Limb (tissue), 2 donors: ENCODE measurements around the gene ADIG.

Experiments used
- DNase-seq, 2 donors: peaks; one replicate each; pipeline ENCODE4 v3.0.0-alpha.2; 2016; ENCODE audit errors: extremely low spot score in 2 of 2

ADIG gene

GRCh38 chr20:38601216-38602184 lies 20.5 kb downstream of the ADIG start, which contains the start of gene ARHGAP40:
ARHGAP40 (plus strand) TSS chr20:38601809.
- peak in 1 of 2 donors; percentile 41 for DNase-seq

DNA sequence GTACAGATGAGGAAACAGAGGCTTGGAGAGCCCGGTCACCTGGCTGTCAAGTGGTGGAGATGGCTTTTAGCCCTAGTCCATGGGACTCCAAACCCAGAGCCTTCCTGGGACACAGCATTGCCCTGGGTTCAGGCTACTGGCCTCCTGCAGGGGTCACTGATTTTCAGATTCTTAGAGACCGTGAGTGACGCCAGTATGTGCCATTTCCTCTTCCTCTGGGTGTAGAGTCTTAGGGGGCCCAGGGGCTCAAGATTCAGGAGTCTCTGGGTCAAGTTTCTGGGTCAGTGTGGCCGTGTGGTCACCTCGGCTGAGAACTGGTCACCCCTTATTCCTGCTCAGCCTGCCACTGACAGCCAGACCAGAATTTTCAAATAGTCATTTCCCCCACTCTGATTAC lies 21.2 kb downstream of the ADIG start:
- DNase-seq, result no peak

- no peak for DNase-seq
Observed at GRCh38 chr20:38603286-38603685, 22.3 kb downstream of the ADIG start.

DNA sequence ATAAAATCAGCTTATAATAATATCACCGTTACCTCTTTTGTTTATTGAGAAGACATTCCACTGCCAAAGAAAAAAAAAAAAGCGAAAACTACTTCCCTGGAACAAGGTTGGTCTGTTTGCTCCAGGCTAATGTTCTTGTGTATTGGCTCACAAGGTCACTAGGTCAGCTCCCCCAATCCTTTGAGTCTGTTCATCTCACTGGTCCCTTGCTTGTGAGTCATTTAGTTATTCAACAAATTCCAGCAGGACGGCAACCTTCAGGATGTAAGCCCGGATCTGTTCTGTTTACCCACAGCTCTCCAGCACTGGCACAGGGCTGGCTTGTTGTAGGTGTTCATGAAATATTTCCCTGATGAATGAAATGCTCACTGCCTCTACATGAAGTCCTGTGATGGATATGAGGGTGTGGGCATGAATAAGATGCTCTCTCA lies 23.9 kb downstream of the ADIG start:
- no peak for DNase-seq

DNA sequence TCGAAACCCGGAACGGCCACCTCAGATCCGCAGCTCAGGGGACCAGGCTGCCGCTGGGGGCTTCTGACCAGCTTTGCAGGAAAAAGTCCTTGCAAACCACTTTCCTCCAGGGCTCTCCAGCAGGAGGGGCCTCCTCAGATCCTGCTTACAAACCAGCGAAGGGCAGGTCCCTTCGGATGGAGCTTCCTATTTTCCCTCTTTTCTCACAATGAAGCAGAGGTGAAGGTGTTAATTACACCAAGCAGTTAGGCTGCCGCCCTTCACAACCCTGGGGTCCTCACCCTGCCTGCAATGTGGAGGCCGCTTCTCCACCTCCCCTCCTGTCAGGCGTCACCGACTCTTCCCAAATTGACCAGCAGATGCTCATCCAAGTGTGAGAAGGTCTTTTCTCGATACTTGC lies 26.4 kb downstream of the ADIG start:
- DNase-seq, result no peak

DNA sequence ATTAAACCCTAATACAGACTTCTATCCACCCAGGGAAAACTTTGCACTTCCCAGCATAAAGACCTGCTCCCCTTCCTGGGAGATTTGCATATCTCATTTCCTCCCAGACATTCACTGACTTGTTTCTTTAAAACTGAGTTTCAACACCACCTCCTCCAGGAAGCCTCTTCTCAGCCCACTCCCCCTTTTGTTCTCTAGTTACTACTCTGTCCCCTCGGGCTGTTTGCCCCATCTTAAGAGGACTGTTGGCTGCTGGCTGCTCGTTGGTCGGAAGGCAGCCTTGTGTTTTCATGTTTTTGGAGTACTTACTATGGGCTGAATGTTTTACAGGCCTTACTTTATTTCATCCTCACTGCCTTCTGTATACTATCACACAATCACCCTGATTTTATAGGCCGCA lies 27.2 kb downstream of the ADIG start:
- DNase-seq, result no peak

DNA sequence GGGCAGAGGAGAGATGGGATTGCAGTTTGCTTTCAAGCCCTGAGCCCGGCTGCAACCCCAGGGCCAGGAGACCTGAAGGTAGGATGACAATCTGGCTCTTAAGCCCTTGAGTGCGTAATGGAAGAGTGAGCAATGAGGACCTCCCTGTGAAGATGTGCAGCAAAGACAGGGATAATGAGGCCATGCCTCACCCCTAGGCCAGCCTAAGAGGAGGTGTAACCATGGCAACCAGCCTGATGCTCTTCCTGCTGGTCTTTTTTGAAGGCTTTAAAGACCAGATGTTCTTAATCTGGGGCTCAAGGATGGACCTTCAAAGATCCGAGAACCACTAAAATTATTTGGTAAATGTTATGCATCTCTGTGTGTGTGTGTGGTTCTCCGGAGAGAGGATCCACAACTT lies 28.8 kb downstream of the ADIG start:
- DNase-seq, result no peak

DNA sequence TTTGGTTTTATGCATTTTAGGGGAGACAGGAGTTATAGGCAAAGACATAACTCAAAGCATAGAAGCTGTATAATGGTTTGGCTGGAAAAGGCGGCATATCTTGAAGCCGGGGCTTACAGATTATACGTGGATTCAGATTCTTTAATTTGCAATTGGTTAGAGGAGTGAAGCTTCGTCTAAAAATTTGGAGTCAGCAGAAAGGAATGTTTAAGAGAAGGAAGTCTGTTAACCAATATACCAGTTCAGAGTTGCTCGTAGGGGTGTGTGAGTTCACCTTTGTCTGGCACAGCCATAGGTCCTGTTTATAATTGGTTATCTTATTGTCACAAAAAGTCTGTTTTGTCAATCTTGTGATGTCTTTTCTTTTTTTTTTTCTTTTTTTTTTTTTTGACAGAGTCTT lies 29.5 kb downstream of the ADIG start:
- no peak for DNase-seq

GRCh38 chr20:38612751-38613515 lies 31.9 kb downstream of the ADIG start:
- DNase-seq, result no peak

- DNase-seq, result no peak
Observed at GRCh38 chr20:38615283-38615682, 34.3 kb downstream of the ADIG start.

GRCh38 chr20:38616457-38616856 lies 35.5 kb downstream of the ADIG start:
- no peak for DNase-seq

DNA sequence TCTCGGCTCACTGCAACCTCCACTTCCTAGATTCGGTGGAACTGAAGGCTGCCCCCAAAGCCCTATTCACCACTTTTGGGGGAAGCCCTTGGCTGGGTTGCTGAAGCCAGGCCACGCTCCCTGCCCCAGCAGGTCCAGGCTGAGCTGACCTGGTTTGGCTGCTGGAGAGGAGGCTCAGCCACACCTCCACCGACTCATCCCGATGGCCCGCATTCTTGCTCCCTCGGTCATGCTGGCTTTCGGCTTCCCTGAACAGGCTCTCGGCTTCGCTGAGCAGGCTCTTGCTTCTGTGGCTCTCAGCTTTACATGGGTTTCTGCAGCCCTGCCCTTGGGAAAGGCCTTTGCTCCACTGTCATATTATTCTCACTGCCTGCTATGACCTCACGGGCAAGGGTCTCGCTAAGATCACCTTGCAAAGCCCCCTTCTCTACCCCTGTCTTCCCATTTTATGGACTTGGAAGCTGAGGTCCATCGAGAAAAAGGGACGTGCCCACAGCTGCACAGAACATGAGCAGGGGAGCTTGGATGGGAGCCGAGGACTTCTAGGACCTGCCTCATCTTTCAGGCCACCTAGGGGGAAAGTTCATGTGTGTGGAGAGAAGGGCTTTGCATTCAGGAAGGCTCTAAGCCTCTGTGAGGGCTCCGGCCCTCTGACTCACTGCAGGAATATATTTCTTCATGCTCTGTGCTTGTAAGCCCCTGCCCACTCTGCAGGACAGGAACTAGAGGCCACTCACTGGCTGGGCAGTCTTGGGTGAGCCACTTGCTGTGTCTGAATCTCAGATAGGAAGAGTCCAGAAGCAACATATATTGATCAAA lies 36.2 kb downstream of the ADIG start:
- no peak for DNase-seq

DNA sequence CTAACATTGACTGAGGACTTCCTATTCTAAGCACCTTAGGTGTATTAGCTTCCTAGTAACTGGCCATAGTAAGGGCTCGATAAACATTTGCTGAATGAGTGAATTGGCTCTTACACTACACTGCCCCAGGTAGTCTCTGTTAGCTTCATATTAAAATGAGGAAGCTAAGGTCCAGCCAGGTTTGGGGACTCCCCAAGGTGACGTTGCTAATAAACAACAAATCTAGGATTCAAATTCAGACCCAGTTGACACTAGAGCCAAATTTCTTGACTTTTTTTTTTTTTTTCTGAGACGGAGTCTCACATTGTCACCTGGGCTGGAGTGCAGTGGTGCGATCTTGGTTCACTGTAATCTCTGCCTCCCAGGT lies 36.8 kb downstream of the ADIG start:
- no peak for DNase-seq

GRCh38 chr20:38620441-38620840 lies 39.4 kb downstream of the ADIG start:
- DNase-seq, result no peak

GRCh38 chr20:38623061-38623460 lies 42.1 kb downstream of the ADIG start:
- DNase-seq, result no peak

- DNase-seq, result no peak
Observed at GRCh38 chr20:38624084-38624483, 43.1 kb downstream of the ADIG start.

DNA sequence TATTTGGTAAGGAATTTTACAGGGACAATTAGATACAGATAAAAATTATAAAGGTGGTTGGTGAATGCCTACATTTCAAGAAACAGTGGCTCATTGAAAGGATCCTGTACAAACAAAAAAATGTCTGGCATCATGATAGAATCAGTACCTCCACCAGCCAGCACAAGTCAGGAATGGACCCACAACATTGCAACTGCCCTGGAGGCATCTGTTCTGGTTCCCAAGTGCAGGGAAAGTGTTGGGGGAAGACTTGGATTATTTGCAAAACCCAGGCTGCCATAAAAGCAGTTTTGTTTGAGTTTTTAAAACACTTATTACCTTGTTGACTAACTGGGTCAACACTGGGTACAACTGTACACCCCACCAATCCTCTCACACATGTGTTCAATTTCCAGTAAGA lies 44.9 kb downstream of the ADIG start:
- DNase-seq, result no peak

DNA sequence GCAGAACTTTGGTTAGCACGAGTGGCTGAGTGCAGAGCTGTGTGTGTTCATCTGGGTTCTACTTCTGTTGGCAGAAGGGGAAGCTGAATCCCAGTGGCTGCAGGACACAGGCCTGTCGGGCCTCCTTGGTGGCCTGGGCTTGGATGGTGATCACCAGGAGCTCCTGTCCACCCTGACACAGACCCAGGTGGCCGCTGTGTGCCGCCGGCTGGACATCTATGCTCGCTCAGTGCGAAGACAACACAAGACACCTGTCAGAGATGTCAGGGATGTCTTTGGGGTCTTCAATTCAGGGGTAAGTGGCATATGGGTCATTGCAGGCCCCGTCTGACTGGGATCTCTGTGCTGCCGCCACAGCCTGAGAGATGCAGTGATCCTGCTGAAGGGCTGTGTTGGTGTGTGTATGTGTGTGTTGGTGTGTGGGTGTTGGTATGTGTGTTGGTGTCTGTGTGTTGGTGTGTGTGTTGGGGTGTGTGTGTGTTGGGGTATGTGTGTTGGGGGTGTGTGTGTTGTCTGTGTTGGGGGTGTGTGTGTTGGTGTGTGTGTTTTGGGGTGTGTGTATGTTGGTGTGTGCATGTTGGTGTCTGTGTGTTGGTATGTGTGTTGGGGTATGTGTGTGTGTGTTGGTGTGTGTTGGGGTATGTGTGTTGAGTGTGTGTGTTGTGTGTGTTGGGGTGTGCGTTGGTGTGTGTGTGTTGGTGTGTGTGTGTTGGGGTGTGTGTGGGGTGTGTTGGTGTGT lies 46.1 kb downstream of the ADIG start:
- no peak for DNase-seq

GRCh38 chr20:38628580-38629470 lies 47.8 kb downstream of the ADIG start:
- DNase-seq, result no peak

DNA sequence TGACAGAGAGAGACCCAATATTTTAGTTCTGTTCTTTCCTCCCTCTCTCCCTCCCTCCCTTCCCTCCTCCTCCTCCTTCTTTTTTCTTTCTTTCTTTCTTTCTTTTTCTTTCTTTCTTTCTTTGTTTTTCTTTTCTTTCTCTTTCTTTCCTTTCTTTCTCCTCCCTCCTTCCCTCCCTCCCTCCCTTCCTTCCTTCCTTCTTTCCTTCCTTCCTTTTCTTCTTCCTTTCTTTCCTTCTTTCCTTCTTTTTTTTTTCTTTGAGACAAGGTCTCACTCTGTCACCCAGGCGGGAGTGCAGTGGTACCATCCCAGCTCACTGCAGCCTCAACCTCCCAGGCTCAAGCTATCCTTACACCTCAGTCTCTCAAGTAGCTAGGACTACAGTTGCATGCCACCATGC lies 49.0 kb downstream of the ADIG start:
- DNase-seq, result no peak
